HG03135 (cell line): Measurements from ENCODE around the gene SUGP1.

Source experiments
- ATAC-seq: cut with Tn5 transposase; IDR thresholded peaks from one replicate; pipeline ENCODE4 v1.9.1; 2021; ENCODE audit warnings: mild to moderate bottlenecking, moderate library complexity; ENCODE audit not compliant: unreplicated experiment

Gene SUGP1

GRCh38 chr19:19342086-19343015 lies 22.0 kb upstream of the SUGP1 start:
- no peak for ATAC-seq

DNA sequence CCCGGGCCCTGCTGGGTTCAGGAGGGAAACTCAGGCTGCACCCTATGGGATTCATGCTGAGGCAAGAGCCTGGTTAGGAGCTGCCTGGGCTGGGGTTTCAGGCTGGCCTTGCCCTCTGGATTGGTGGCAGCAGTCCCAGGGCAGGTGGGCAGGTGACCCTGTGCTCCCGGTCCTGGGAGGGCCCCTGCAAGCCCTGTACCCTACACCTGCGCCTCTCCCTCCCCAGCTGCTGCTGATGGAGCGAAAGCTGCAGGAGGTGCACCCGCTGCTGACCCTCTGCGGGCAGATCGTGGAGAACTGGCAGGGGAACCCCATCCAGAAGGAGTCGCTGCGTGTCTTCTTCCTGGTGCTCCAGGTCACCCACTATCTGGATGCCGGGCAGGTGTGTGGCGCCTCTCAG lies 20.7 kb upstream of the SUGP1 start:
- ATAC-seq = no peak

DNA sequence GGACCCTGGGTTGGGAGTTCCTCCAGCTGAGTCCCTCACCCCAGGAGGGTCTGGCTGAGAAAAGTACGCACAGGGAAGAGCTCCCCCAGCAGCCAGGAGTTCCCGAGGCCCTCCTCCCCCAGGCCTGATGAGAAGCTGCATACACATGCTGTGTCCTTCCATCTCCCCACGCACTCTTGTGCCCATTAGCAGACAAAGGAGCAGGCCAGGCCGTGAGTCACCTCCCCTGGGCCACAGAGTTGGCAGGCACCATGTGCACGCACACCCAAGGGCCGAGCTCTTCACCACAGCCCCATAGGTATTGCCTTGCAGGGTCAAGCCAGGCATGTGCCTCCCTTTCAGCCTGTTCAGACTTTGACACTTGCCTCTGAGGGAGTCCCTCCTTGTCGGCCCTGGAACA lies 17.8 kb upstream of the SUGP1 start:
- ATAC-seq = no peak

DNA sequence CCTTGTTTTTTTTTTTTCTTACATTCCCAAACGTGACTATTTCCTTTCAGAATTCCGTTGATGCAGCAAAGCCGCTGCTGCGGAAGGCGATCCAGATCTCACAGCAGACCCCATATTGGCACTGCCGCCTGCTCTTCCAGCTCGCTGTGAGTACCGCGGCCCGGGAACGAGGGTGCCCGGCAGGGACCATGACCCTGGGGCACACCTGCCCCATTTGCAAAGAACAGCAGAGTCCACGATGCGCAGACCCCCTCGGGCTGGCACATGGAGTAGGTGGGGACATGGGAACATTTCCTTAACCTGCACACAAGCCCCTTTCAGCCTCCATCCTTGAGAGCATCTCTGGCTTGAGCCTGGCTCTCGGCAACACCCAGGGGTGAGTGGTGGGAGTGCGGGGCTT lies 16.8 kb upstream of the SUGP1 start:
- no peak for ATAC-seq

GRCh38 chr19:19336597-19336996 lies 16.3 kb upstream of the SUGP1 start:
- ATAC-seq = no peak

DNA sequence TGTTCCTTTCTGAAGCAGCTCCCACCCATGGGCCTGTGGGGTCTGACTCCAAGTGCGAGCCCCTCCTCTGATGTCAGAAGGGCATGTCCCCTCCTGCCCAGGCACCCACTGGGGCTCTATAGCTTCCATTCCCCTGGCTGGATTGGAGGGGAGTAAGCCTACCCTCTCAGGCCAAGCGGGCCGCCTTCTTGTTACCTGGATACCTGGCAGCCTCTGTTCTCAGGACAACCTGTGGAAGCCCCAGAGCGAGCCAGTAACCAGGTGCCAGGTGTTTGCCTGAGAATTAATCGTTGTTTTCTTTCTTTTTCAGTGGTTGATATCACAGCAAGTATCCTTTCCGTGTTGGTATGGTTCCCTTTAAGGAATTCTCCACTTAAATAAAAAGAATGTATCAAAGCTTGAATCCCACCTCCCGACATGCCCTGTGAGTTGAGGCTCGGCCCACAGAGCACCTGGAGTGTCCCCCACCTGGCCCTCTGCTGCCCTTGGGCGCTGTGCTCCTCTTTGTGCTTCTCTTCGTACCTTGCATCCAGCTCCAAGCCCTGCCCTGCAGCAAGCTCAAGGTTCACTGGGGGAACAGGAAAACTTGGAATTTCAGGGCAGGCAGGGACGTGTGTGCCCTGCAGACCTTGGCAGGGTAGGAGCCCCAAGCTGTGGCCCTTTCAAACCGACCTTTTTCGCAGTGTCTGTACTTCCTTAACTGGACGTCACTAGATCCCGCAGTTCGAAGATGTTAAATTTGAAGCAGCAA lies 15.3 kb upstream of the SUGP1 start:
- ATAC-seq = no peak

GRCh38 chr19:19334989-19335344 lies 14.7 kb upstream of the SUGP1 start:
- ATAC-seq = no peak

DNA sequence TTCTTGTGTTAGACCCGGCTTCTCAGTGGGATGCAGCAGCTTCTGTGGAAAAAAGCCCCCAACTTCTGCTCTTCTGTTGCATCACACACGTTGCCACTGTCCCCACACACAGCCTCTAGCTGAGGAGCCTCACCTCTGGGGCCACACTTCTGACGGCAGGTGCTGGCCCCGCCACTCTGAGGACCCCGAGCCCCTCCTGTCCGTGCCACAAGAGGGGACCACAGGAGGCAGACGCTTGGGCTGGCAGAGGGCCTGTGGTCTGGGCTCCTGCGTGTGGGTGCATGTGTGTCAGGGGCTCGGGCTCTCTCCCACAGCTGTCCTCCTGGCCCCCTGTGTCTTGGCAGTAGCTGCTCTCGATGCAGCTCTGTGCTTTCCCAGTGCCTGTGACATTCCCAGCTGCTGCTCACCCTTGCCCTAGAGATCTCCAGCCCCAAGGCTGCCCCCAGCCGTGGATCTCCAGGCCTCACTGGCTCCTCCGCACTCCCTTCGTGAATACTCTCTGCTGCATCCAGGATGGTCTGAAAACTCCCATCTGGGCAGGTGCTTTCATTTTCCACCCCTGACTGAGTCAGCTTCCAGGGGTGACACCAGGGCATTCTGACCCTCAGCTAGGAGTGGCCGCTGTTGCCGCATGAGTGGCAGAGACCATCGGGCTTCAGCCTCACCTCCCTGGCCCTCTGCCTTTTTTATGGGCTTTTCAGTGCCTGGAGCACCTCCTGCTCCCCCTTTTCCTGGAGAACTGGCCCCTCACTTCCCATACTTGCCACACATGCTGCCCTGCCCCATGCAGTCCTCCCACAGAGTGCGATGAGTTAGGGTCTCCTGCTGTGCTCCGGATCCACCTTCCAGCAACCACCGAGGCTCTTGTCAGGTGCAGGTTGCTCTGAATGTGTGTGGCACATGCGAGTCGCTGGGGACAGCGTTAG lies 14.0 kb upstream of the SUGP1 start:
- ATAC-seq = no peak

- ATAC-seq = no peak
Observed at GRCh38 chr19:19329126-19329525, 8.8 kb upstream of the SUGP1 start.

DNA sequence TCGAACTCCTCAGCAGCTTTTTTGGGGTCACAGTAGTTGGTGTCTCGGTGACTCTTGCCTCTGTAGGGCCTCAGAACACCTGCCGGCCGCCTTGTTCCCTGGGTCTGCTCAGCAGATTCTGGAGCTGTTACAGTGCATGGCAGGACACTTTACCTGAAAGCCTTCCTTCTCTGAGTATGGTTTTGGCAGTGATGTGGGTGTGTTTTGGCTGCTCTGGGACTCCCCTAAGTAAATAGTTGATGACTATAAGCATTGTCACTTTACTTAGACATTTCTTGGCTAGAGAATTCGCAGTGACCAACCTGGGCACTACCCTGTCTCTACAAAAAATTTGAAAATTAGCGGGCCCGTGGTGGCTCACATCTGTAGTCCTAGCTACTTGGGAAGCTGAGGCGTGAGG lies 7.4 kb upstream of the SUGP1 start:
- ATAC-seq = no peak

GRCh38 chr19:19324059-19324770 lies 3.9 kb upstream of the SUGP1 start:
- ATAC-seq = no peak

DNA sequence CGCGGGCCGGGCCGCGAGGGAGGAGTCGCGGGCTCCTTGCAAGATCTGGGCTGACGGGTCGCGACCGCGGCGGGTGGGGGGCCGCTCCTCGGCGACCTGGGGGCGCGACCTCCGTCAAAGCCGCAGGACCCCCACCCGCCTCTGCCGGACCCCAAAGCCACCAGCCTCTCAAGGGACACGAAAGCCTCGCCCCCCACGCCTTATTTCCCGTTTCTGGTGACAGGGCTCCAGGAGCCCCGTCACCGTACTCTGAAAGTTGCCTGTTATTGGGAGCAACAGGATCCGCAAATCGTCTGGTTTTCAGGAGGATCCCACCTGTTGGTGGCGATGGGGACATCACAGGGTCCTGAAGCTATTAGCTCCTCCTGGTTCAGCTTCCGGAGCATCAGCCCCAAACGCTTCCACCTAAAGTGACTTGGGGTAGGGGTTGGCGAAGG lies 850 bp upstream of the SUGP1 start:
- ATAC-seq = no peak

GRCh38 chr19:19319732-19320360 lies 463 bp downstream of the SUGP1 start:
- no peak for ATAC-seq

- no peak for ATAC-seq
Observed at GRCh38 chr19:19316082-19316481, 4.2 kb downstream of the SUGP1 start.

DNA sequence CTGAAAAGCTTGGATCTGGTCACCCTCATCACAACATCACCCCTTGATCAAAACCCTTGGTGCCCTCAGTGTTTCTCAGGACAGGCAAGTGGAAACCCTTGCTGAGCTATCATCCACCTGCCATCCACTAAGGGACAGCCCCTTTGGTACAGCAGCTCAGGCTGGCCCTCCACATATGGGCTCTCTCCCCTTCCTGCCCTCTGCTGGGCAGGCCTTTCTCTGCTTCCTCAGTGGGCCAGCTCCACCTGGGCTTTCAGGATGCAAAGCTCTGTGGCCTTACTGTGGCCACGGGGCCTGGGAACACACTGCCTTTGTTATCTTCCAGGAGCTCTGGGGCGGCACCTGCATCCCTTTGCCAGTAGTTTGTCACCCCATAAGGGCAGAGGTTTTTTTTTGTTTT lies 4.9 kb downstream of the SUGP1 start:
- ATAC-seq = no peak

DNA sequence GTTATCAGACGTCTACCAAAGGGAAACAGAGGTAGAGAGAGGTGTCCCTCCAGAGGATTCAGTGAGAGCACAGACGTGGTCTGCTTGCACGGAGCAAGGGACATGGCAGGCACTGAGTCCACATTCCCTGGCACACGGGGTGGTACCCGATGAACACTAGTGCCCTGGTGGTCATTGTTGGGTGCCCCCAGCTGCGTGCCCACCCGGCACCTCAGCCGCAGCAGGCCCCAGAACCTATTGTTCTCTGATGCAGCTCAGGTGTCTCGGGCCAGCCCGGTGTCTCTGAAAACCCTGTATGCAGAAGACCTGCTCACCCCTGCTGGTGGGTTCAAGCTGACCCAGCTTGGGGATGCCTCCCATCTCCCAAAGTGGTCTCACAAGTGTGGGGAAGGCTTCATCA lies 11.9 kb downstream of the SUGP1 start:
- ATAC-seq = no peak

DNA sequence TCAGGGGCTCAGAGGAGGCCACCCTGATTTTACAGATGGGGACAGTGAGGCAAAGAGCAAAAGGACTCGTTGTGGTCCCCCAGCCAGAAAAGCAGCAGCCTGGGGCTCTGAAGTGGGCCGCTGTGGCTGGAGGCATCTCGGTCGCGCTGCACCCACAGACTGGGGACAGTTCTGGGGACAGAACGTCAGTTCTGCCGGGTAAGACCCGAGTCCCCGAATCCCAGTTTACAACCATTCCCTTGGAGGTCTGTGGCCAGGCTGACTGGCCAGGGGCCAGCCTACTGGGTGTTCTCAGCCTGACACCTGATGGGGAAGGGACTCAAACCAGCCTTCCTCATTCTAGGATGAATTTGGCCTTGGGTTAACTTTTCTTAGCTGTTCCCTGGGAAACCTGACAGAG lies 14.1 kb downstream of the SUGP1 start:
- ATAC-seq = no peak

DNA sequence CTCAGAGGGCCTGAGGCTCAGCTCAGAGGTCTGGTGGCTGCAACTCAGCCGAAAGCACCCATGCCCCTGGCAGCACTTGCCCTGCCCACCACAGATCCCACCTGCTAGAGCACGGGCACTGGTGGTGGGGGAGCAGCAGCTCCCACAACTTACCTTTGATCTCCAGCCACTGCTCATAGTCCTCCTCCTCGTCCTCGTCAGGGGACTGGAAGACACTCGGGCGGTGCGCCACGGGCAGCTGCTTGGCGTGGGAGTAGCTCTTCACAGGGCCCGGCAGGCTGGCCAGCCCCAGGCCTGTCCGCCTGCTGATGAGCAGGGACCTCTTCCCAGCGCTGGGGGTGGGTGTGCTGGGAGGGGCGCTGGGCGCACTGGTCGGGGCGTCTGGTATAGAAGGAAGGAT lies 14.6 kb downstream of the SUGP1 start:
- no peak for ATAC-seq

- no peak for ATAC-seq
Observed at GRCh38 chr19:19305066-19305465, 15.2 kb downstream of the SUGP1 start.
